Esophagus muscularis mucosa (tissue), 4 donors: ENCODE measurements around the gene KRT16.
"Not testable (repeated sequence)": the region's sequence is repeated elsewhere in the genome, so short reads cannot be mapped to it uniquely, and the experiment has no call there.

ENCODE experiments used
- EP300 ChIP-seq: sonication (generic); formaldehyde crosslinking; IDR thresholded peaks from one replicate; pipeline ENCODE4 v1.6.1; 2017; ENCODE audit warnings: antibody characterized with exemption
- POLR2A ChIP-seq: fragments of 450-650 bp; IDR thresholded peaks from one replicate; pipeline ENCODE4 v1.6.1; 2017; ENCODE audit warnings: antibody characterized with exemption, moderate library complexity, mild to moderate bottlenecking, low read depth
- POLR2AphosphoS5 ChIP-seq, 2 donors: sonication (generic); formaldehyde crosslinking; IDR thresholded peaks; one replicate each; pipeline ENCODE4 v1.6.1; 2017; ENCODE audit warnings: antibody characterized with exemption in 2 of 2
- TF ChIP-seq, protein P1 (sequence below), 3 experiments: fragments of 200-600 bp in 2 of 3; fragments of 450-650 bp in 1 of 3; sonication (generic) in 2 of 3; IDR thresholded peaks; one replicate each; pipeline ENCODE4 v1.5.1; 2017 to 2019; ENCODE audit warnings: antibody characterized with exemption in 3 of 3, mild to moderate bottlenecking in 2 of 3, moderate library complexity in 1 of 3

DNA sequence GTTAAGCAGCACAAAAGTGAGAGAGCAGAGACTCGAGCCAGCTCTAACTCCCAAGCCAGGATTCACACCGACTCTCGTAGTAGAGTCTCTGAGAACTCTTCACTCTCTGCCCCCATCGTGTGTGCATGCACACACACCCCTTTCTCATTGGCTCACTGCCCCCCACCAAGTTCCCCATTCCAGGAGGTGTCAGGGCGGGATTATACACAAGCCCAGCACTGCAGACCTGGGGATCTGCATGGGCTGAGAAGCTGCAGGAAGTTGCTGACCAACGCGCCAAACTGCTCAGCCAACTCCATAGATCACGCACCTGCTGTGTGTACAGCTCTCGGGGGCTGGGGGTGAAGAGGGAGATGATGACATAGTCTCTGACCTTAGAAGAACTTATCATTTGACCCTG lies 2.2 kb upstream of the KRT16 start:
- TF ChIP-seq, protein P1, sequence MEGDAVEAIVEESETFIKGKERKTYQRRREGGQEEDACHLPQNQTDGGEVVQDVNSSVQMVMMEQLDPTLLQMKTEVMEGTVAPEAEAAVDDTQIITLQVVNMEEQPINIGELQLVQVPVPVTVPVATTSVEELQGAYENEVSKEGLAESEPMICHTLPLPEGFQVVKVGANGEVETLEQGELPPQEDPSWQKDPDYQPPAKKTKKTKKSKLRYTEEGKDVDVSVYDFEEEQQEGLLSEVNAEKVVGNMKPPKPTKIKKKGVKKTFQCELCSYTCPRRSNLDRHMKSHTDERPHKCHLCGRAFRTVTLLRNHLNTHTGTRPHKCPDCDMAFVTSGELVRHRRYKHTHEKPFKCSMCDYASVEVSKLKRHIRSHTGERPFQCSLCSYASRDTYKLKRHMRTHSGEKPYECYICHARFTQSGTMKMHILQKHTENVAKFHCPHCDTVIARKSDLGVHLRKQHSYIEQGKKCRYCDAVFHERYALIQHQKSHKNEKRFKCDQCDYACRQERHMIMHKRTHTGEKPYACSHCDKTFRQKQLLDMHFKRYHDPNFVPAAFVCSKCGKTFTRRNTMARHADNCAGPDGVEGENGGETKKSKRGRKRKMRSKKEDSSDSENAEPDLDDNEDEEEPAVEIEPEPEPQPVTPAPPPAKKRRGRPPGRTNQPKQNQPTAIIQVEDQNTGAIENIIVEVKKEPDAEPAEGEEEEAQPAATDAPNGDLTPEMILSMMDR (IDR thresholded peaks at IDR 0.05), result not testable (repeated sequence)
- TF ChIP-seq POLR2A; POLR2AphosphoS5 (IDR thresholded peaks at IDR 0.05); EP300: not testable (repeated sequence)
